GM18951 (cell line): ENCODE data around the gene CDK11B.
"Not testable (repeated sequence)": the region's sequence is repeated elsewhere in the genome, so short reads cannot be mapped to it uniquely, and the experiment has no call there.

Source experiments
- POLR2A ChIP-seq: IDR thresholded peaks from 4 replicates; pipeline ENCODE4 v1.6.1; 2011; ENCODE audit warnings: mild to moderate bottlenecking; ENCODE audit not compliant: insufficient read length, insufficient read depth; ENCODE audit errors: extremely low read depth
- in situ Hi-C: fragments of 300-500 bp; cut with MboI; formaldehyde crosslinking; loops from one replicate; pipeline ENCODE4 v1.12.0; 2022; ENCODE audit warnings: low sequenced_read_pairs, mixed read lengths, inconsistent platforms; ENCODE audit not compliant: unreplicated experiment

Gene CDK11B

GRCh38 chr1:1672181-1672965, 13.6 kb upstream of the CDK11B start:
- no peak for TF ChIP-seq POLR2A
- in situ Hi-C loops, result loop anchor here (5.0 kb wide), 1 partner anchor 65 kb away; no protein-coding TSS in a partner anchor

- TF ChIP-seq POLR2A, result no peak
- in situ Hi-C loops, result loop anchor here (5.0 kb wide), 1 partner anchor 66 kb away; no protein-coding TSS in a partner anchor
Measured at GRCh38 chr1:1671365-1672119, 12.7 kb upstream of the CDK11B start.

GRCh38 chr1:1670866-1671265, 12.1 kb upstream of the CDK11B start:
- TF ChIP-seq POLR2A, result no peak
- in situ Hi-C loops, result loop anchor here (5.0 kb wide), 1 partner anchor 66 kb away; no protein-coding TSS in a partner anchor

- in situ Hi-C loops, result loop anchor here (5.0 kb wide), 1 partner anchor 68 kb away; no protein-coding TSS in a partner anchor
- TF ChIP-seq POLR2A, result no peak
Measured at GRCh38 chr1:1669468-1670440, 10.9 kb upstream of the CDK11B start.

GRCh38 chr1:1666526-1666925, 7.7 kb upstream of the CDK11B start:
- no peak for TF ChIP-seq POLR2A
- in situ Hi-C loops, result no loop called here

GRCh38 chr1:1665815-1666251, 7.0 kb upstream of the CDK11B start:
- no peak for TF ChIP-seq POLR2A
- in situ Hi-C loops, result no loop called here

- in situ Hi-C loops, result no loop called here
Measured at GRCh38 chr1:1664941-1665814, 6.4 kb upstream of the CDK11B start.

GRCh38 chr1:1664318-1664717, 5.5 kb upstream of the CDK11B start:
- in situ Hi-C loops, result not testable (repeated sequence)

More at GRCh38 chr1:1664941-1665814, 6.4 kb upstream of the CDK11B start:
- TF ChIP-seq POLR2A, result no peak

- in situ Hi-C loops, result not testable (repeated sequence)
Measured at GRCh38 chr1:1662830-1663560, 4.2 kb upstream of the CDK11B start.

GRCh38 chr1:1662392-1662791, 3.6 kb upstream of the CDK11B start:
- in situ Hi-C loops, result not testable (repeated sequence)

- in situ Hi-C loops, result not testable (repeated sequence)
Measured at GRCh38 chr1:1648265-1648664, 10.5 kb downstream of the CDK11B start.

- in situ Hi-C loops, result not testable (repeated sequence)
Measured at GRCh38 chr1:1647567-1648241, 11.1 kb downstream of the CDK11B start.

- in situ Hi-C loops, result not testable (repeated sequence)
Measured at GRCh38 chr1:1646326-1646725, 12.5 kb downstream of the CDK11B start.

- in situ Hi-C loops, result not testable (repeated sequence)
Measured at GRCh38 chr1:1640711-1641461, 17.9 kb downstream of the CDK11B start.

- in situ Hi-C loops, result not testable (repeated sequence)
Measured at GRCh38 chr1:1640081-1640480, 18.7 kb downstream of the CDK11B start.

- in situ Hi-C loops, result not testable (repeated sequence)
Measured at GRCh38 chr1:1639368-1639767, 19.4 kb downstream of the CDK11B start.
